K562 (cell line): ENCODE data around the gene CYLD. TPM values are rescaled to one million over a fixed set of nuclear protein-coding genes. Genes with fewer than 3 reads are reported as not detected.

Experiments used
- microRNA-seq: library from miRNA; unstranded; fragments of <30 nt; microRNA quantifications from one replicate; pipeline ENCODE4, GENCODE V29; 2018; ENCODE audit warnings: borderline microRNAs expressed
- polyA plus RNA-seq, 8 experiments: library from polyadenylated mRNA; depleted of rRNA in 4 of 8; stranded (reverse) in 5 of 8; unstranded in 3 of 8; fragments of >200 nt; fragmentation: Nextera tagmentation in 2 of 8; fragmentation: Illumina TruSeq in 1 of 8; extraction: Ambion mirVana in 2 of 8; extraction: Trizol in 1 of 8; gene quantifications; 2 replicates each; pipeline versions ENCODE4 v1.2.1 to v1.2.3, GENCODE V29; 2011 to 2014; ENCODE audit warnings: inconsistent platforms in 1 of 8, missing spikeins in 1 of 8
- small RNA-seq: library from RNA; depleted of rRNA; stranded (forward); fragments of <200 nt; gene quantifications from one replicate; pipeline ENCODE3, GENCODE V24; 2014
- total RNA-seq, 7 experiments: library from RNA; depleted of rRNA in 6 of 7; stranded (reverse); fragments of >200 nt in 6 of 7; fragmentation: Illumina TruSeq in 2 of 7; extraction: Trizol in 2 of 7; gene quantifications; 2 replicates each; pipeline versions ENCODE4 v1.2.1 to v1.2.3, GENCODE V29; 2011 to 2021; ENCODE audit warnings: low replicate concordance in 1 of 7

CYLD gene
- total and polyA plus RNA-seq, 9 of the 15 experiments (the other 6 are each of a cell fraction or from before 2014, with no cell fraction given) = 3.4 to 7.4 (median 5.3) TPM

Small RNA genes within 50 kb of the gene (microRNA-seq; reads per million reads assigned to microRNA genes)
- gene MIR3181 = not detected

Small RNA genes within 50 kb of the gene (small RNA-seq; reads per million reads assigned to genes)
- not detected for gene MIR3181

Other genes with a start within 250 kb of the CYLD start
- gene NKD1, start 193.7 kb upstream of the CYLD start, total RNA-seq (2014; rRNA removed) = 0.04 and 0.18 TPM in 2 replicates
- under 0.01 TPM in 2 replicates for gene NKD1, start 193.7 kb upstream of the CYLD start, total RNA-seq (2014; rRNA removed; fragmentation: Illumina TruSeq; extraction: Trizol)
- gene NKD1, start 193.7 kb upstream of the CYLD start, total RNA-seq (2015; rRNA removed; fragmentation: Illumina TruSeq; extraction: Trizol) = 0.07 and 0.08 TPM in 2 replicates
- 0.22 and 0.24 TPM in 2 replicates for gene NKD1, start 193.7 kb upstream of the CYLD start, total RNA-seq (2021)
- gene NKD1, start 193.7 kb upstream of the CYLD start, polyA plus RNA-seq (2011; rRNA removed) = under 0.01 and 0.11 TPM in 2 replicates
- gene NKD1, start 193.7 kb upstream of the CYLD start, polyA plus RNA-seq (2014; fragmentation: Illumina TruSeq; extraction: Trizol) = 0.01 and 0.07 TPM in 2 replicates
- not detected for gene NKD1, start 193.7 kb upstream of the CYLD start, polyA plus RNA-seq (2014; fragmentation: Nextera tagmentation; extraction: Ambion mirVana)
- gene NKD1, start 193.7 kb upstream of the CYLD start, polyA plus RNA-seq (2014; rRNA removed) = 0.04 TPM in 1 of 2 replicates, not detected in the other
- not detected in 2 replicates for gene SNX20, start 60.8 kb upstream of the CYLD start, total RNA-seq (2014; rRNA removed)
- gene SNX20, start 60.8 kb upstream of the CYLD start, total RNA-seq (2014; rRNA removed; fragmentation: Illumina TruSeq; extraction: Trizol) = not detected in 2 replicates
- 0.04 TPM in 2 replicates for gene SNX20, start 60.8 kb upstream of the CYLD start, total RNA-seq (2015; rRNA removed; fragmentation: Illumina TruSeq; extraction: Trizol)
- gene SNX20, start 60.8 kb upstream of the CYLD start, total RNA-seq (2021) = 0.07 and 0.13 TPM in 2 replicates
- gene SNX20, start 60.8 kb upstream of the CYLD start, polyA plus RNA-seq (2011; rRNA removed) = not detected in 2 replicates
- gene SNX20, start 60.8 kb upstream of the CYLD start, polyA plus RNA-seq (2014; fragmentation: Illumina TruSeq; extraction: Trizol) = not detected in 2 replicates
- gene SNX20, start 60.8 kb upstream of the CYLD start, polyA plus RNA-seq (2014; fragmentation: Nextera tagmentation; extraction: Ambion mirVana) = not detected
- not detected in 2 replicates for gene SNX20, start 60.8 kb upstream of the CYLD start, polyA plus RNA-seq (2014; rRNA removed)
- gene NOD2, start 48.5 kb upstream of the CYLD start, total RNA-seq (2014; rRNA removed) = not detected in 2 replicates
- gene NOD2, start 48.5 kb upstream of the CYLD start, total RNA-seq (2014; rRNA removed; fragmentation: Illumina TruSeq; extraction: Trizol) = not detected in 2 replicates
- gene NOD2, start 48.5 kb upstream of the CYLD start, total RNA-seq (2015; rRNA removed; fragmentation: Illumina TruSeq; extraction: Trizol) = 0.04 TPM in 1 of 2 replicates, not detected in the other
- not detected in 2 replicates for gene NOD2, start 48.5 kb upstream of the CYLD start, total RNA-seq (2021)
- gene NOD2, start 48.5 kb upstream of the CYLD start, polyA plus RNA-seq (2011; rRNA removed) = not detected in 2 replicates
- gene NOD2, start 48.5 kb upstream of the CYLD start, polyA plus RNA-seq (2014; fragmentation: Illumina TruSeq; extraction: Trizol) = not detected in 2 replicates
- gene NOD2, start 48.5 kb upstream of the CYLD start, polyA plus RNA-seq (2014; fragmentation: Nextera tagmentation; extraction: Ambion mirVana) = not detected
- gene NOD2, start 48.5 kb upstream of the CYLD start, polyA plus RNA-seq (2014; rRNA removed) = not detected in 2 replicates